Endothelial cell of hepatic sinusoid (primary cell): Measurements from ENCODE around the gene SCLY.

Experiments used
- in situ Hi-C: cut with HindIII; loops from 2 replicates; pipeline ENCODE4 v1.10.0; 2017; ENCODE audit warnings: low sequenced_read_pairs

The SCLY gene

GRCh38 chr2:238096311-238097011 is 35.7 kb downstream of the SCLY start:
- in situ Hi-C loops, result no loop called here

- in situ Hi-C loops, result no loop called here
Observed at GRCh38 chr2:238097201-238097987, 36.6 kb downstream of the SCLY start.

- in situ Hi-C loops, result no loop called here
Observed at GRCh38 chr2:238097988-238098871, 37.4 kb downstream of the SCLY start.

GRCh38 chr2:238098901-238099713 is 38.3 kb downstream of the SCLY start:
- in situ Hi-C loops, result no loop called here

- in situ Hi-C loops, result no loop called here
Observed at GRCh38 chr2:238099714-238100048, 38.9 kb downstream of the SCLY start.

- in situ Hi-C loops, result no loop called here
Observed at GRCh38 chr2:238100049-238100820, 39.4 kb downstream of the SCLY start, which contains the start of gene ESPNL. ESPNL (plus strand) TSS chr2:238100340; CDS start chr2:238100420, 80 bp downstream.

- in situ Hi-C loops, result no loop called here
Observed at GRCh38 chr2:238100821-238101771, 40.3 kb downstream of the SCLY start.

- in situ Hi-C loops, result no loop called here
Observed at GRCh38 chr2:238101891-238102841, 41.4 kb downstream of the SCLY start.

- in situ Hi-C loops, result no loop called here
Observed at GRCh38 chr2:238102865-238103264, 42.1 kb downstream of the SCLY start.

- in situ Hi-C loops, result no loop called here
Observed at GRCh38 chr2:238103465-238104225, 42.8 kb downstream of the SCLY start.

- in situ Hi-C loops, result no loop called here
Observed at GRCh38 chr2:238104226-238104690, 43.5 kb downstream of the SCLY start.

- in situ Hi-C loops, result no loop called here
Observed at GRCh38 chr2:238104691-238105371, 44.0 kb downstream of the SCLY start.

GRCh38 chr2:238105506-238106338 is 44.9 kb downstream of the SCLY start:
- in situ Hi-C loops, result no loop called here

- in situ Hi-C loops, result no loop called here
Observed at GRCh38 chr2:238106339-238106697, 45.5 kb downstream of the SCLY start.
